ENCODE data around the gene PHF19. TPM values are rescaled to one million over a fixed set of nuclear protein-coding genes. Genes with fewer than 3 reads are reported as not detected.

The PHF19 gene
- polyA plus RNA-seq, 1 donor from 2014 or later, result 4.9 TPM

- Histone ChIP-seq H3K36me3 (ENCODE audit: insufficient read depth, low read length) (no peaks in the 10 kb centered on the region), H3K79me2 (replicated peaks; ENCODE audit: insufficient read depth, low read length) (no peaks in the 10 kb centered on the region), H2AFZ (ENCODE audit: low read depth, low read length) (no peak overlapping the region), H3K4me2 (ENCODE audit: low read length) (no peak overlapping the region), H3K9ac (ENCODE audit: low read length) (no peak overlapping the region), H4K20me1 (ENCODE audit: insufficient read depth) (no peaks in the 10 kb centered on the region), H3K4me3 (ENCODE audit: low read length) (no peak overlapping the region), H3K27ac (ENCODE audit: low read length) (no peak overlapping the region), H3K9me3 (ENCODE audit: low read length) (no peaks in the 10 kb centered on the region), H3F3A (ENCODE audit: insufficient read depth, low read length, poor library complexity, severe bottlenecking) (no peaks in the 10 kb centered on the region), H3K27me3 (ENCODE audit: insufficient read depth, low read depth, low read length) (no peaks in the 10 kb centered on the region), H3K9me2 (ENCODE audit: insufficient read depth, low read length) (no peaks in the 10 kb centered on the region)
- no peak for TF ChIP-seq CTCF (IDR thresholded peaks at IDR 0.05; ENCODE audit: poor library complexity, severe bottlenecking)
- TF ChIP-seq EP300 (conservative IDR thresholded peaks at IDR 0.05; ENCODE audit: poor library complexity, severe bottlenecking), result no peak
- no peak for TF ChIP-seq TAF1 (IDR thresholded peaks at IDR 0.05; ENCODE audit: low read depth)
- TF ChIP-seq RAD21 (conservative IDR thresholded peaks at IDR 0.05), result no peak
- TF ChIP-seq MXI1 (conservative IDR thresholded peaks at IDR 0.05; ENCODE audit: poor library complexity, severe bottlenecking), result no peak
- no peak for TF ChIP-seq POLR2AphosphoS5 (IDR thresholded peaks at IDR 0.05)
- TF ChIP-seq SMC3 (conservative IDR thresholded peaks at IDR 0.05; ENCODE audit: poor library complexity), result no peak
- TF ChIP-seq REST (IDR thresholded peaks at IDR 0.05; ENCODE audit: borderline replicate concordance), result no peak
- TF ChIP-seq EZH2 (IDR thresholded peaks at IDR 0.05; ENCODE audit: borderline replicate concordance, insufficient read depth, low read length, poor library complexity, severe bottlenecking), result no peak
Observed at GRCh38 chr9:120919843-120920805, 43.1 kb upstream of the PHF19 start.

GRCh38 chr9:120918931-120919842, 42.2 kb upstream of the PHF19 start:
- Histone ChIP-seq H4K20me1 (ENCODE audit: insufficient read depth) (no peaks in the 10 kb centered on the region), H3K27ac (ENCODE audit: low read length) (no peak overlapping the region), H3K27me3 (ENCODE audit: insufficient read depth, low read depth, low read length) (no peaks in the 10 kb centered on the region), H3K4me2 (ENCODE audit: low read length) (no peak overlapping the region), H3F3A (ENCODE audit: insufficient read depth, low read length, poor library complexity, severe bottlenecking) (no peaks in the 10 kb centered on the region), H2AFZ (ENCODE audit: low read depth, low read length) (no peak overlapping the region), H3K9me2 (ENCODE audit: insufficient read depth, low read length) (no peaks in the 10 kb centered on the region), H3K36me3 (ENCODE audit: insufficient read depth, low read length) (no peaks in the 10 kb centered on the region), H3K9me3 (ENCODE audit: low read length) (no peaks in the 10 kb centered on the region), H3K4me3 (ENCODE audit: low read length) (no peak overlapping the region), H3K9ac (ENCODE audit: low read length) (no peak overlapping the region), H3K79me2 (replicated peaks; ENCODE audit: insufficient read depth, low read length) (no peaks in the 10 kb centered on the region)
- TF ChIP-seq REST (IDR thresholded peaks at IDR 0.05; ENCODE audit: borderline replicate concordance), result no peak
- TF ChIP-seq RAD21 (conservative IDR thresholded peaks at IDR 0.05), result no peak
- no peak for TF ChIP-seq EZH2 (IDR thresholded peaks at IDR 0.05; ENCODE audit: borderline replicate concordance, insufficient read depth, low read length, poor library complexity, severe bottlenecking)

Measured in neural cell (in vitro differentiated cells).